H9 (cell line): Measurements from ENCODE around the gene MCF2L2. TPM values are rescaled to one million over a fixed set of nuclear protein-coding genes. Genes with fewer than 3 reads are reported as not detected.

Experiments
- DNase-seq: peaks from one replicate; pipeline ENCODE4 v3.0.0-alpha.2; 2017
- H2AFZ ChIP-seq: one replicate; pipeline ENCODE4 v1.6.1; 2013; ENCODE audit warnings: mild to moderate bottlenecking, low read length, control low read depth, moderate library complexity
- H2AK5ac ChIP-seq: 2 replicates; pipeline ENCODE4 v1.6.1; 2013; ENCODE audit warnings: low read length, control low read depth, mixed read lengths; ENCODE audit not compliant: insufficient read length
- H2BK120ac ChIP-seq: one replicate; pipeline ENCODE4 v1.6.1; 2013; ENCODE audit warnings: low read depth, mild to moderate bottlenecking, low read length, control low read depth, inconsistent platforms; ENCODE audit not compliant: poor library complexity, severe bottlenecking
- H2BK12ac ChIP-seq: 2 replicates; pipeline ENCODE4 v1.6.1; 2013; ENCODE audit warnings: low read length, control low read depth, mixed read lengths, low read depth; ENCODE audit not compliant: insufficient read length
- H2BK15ac ChIP-seq: 2 replicates; pipeline ENCODE4 v1.6.1; 2013; ENCODE audit warnings: low read depth, low read length, control low read depth
- H2BK20ac ChIP-seq: one replicate; pipeline ENCODE4 v1.6.1; 2013; ENCODE audit warnings: low read depth, mild to moderate bottlenecking, low read length, control low read depth, inconsistent platforms; ENCODE audit not compliant: poor library complexity, severe bottlenecking
- H2BK5ac ChIP-seq: 2 replicates; pipeline ENCODE4 v1.6.1; 2013; ENCODE audit warnings: low read length, control low read depth, mixed read lengths; ENCODE audit not compliant: insufficient read length
- H3K14ac ChIP-seq: 2 replicates; pipeline ENCODE4 v1.6.1; 2013; ENCODE audit warnings: low read length, control low read depth; ENCODE audit not compliant: insufficient read depth
- H3K18ac ChIP-seq: 2 replicates; pipeline ENCODE4 v1.6.1; 2013; ENCODE audit warnings: low read depth, mild to moderate bottlenecking, mixed read lengths, low read length, control low read depth; ENCODE audit not compliant: insufficient read length
- H3K23ac ChIP-seq: 2 replicates; pipeline ENCODE4 v1.6.1; 2013; ENCODE audit warnings: low read length, control low read depth, mixed read lengths, low read depth; ENCODE audit not compliant: insufficient read length
- H3K23me2 ChIP-seq: 2 replicates; pipeline ENCODE4 v1.6.1; 2013; ENCODE audit warnings: low read depth, mild to moderate bottlenecking, mixed read lengths, low read length, control low read depth; ENCODE audit not compliant: insufficient read length, poor library complexity, severe bottlenecking
- H3K27ac ChIP-seq: 2 replicates; pipeline ENCODE4 v1.5.1; 2013; ENCODE audit warnings: low read length, control low read depth, mixed read lengths, low read depth; ENCODE audit not compliant: insufficient read length
- H3K27me3 ChIP-seq: 2 replicates; pipeline ENCODE4 v1.6.1; 2013; ENCODE audit warnings: low read length, control low read depth, inconsistent platforms; ENCODE audit not compliant: insufficient read depth
- H3K4ac ChIP-seq: 2 replicates; pipeline ENCODE4 v1.6.1; 2013; ENCODE audit warnings: low read depth, mild to moderate bottlenecking, control low read depth, inconsistent platforms, low read length, moderate library complexity
- H3K4me1 ChIP-seq: 2 replicates; pipeline ENCODE4 v1.6.1; 2013; ENCODE audit warnings: low read length, control low read depth, inconsistent platforms; ENCODE audit not compliant: insufficient read depth
- H3K4me2 ChIP-seq: 2 replicates; pipeline ENCODE4 v1.6.1; 2013; ENCODE audit warnings: low read length, control low read depth, mixed read lengths; ENCODE audit not compliant: insufficient read length, insufficient read depth
- H3K56ac ChIP-seq: 2 replicates; pipeline ENCODE4 v1.6.1; 2013; ENCODE audit warnings: low read depth, mild to moderate bottlenecking, mixed read lengths, low read length, control low read depth; ENCODE audit not compliant: insufficient read length
- H3K79me1 ChIP-seq: 2 replicates; pipeline ENCODE4 v1.6.1; 2013; ENCODE audit warnings: low read depth, mild to moderate bottlenecking, moderate library complexity, low read length, control low read depth, inconsistent platforms; ENCODE audit not compliant: insufficient read depth, poor library complexity, severe bottlenecking
- H3K79me2 ChIP-seq: 2 replicates; pipeline ENCODE4 v1.6.1; 2013; ENCODE audit warnings: low read length, control low read depth, inconsistent platforms; ENCODE audit not compliant: insufficient read depth
- H3K9ac ChIP-seq: 2 replicates; pipeline ENCODE4 v1.6.1; 2013; ENCODE audit warnings: low read length, control low read depth, mixed read lengths; ENCODE audit not compliant: insufficient read length; ENCODE audit errors: extremely low read depth
- H3K9me3 ChIP-seq: one replicate; pipeline ENCODE4 v1.6.1; 2013; ENCODE audit warnings: low read depth, low read length, inconsistent platforms; ENCODE audit not compliant: control insufficient read depth
- H3T11ph ChIP-seq: one replicate; pipeline ENCODE4 v1.6.1; 2013; ENCODE audit warnings: mild to moderate bottlenecking, low read length, control low read depth, inconsistent platforms
- H4K20me1 ChIP-seq: one replicate; pipeline ENCODE4 v1.6.1; 2013; ENCODE audit not compliant: control insufficient read depth, insufficient read length, insufficient read depth
- H4K5ac ChIP-seq: 2 replicates; pipeline ENCODE4 v1.6.1; 2013; ENCODE audit warnings: low read depth, mild to moderate bottlenecking, mixed read lengths, low read length, control low read depth; ENCODE audit not compliant: insufficient read length
- H4K8ac ChIP-seq: replicated peaks from 2 replicates; pipeline ENCODE4 v1.6.1; 2013; ENCODE audit warnings: low read length, control low read depth, mixed read lengths, low read depth; ENCODE audit not compliant: insufficient read length
- H4K91ac ChIP-seq: 2 replicates; pipeline ENCODE4 v1.6.1; 2013; ENCODE audit warnings: low read depth, mild to moderate bottlenecking, moderate library complexity, mixed read lengths, low read length, control low read depth; ENCODE audit not compliant: insufficient read length
- H3K27ac Mint-ChIP-seq, 3 experiments: 2 replicates in 2 of 3; 3 replicates in 1 of 3; pipeline ENCODE4 v1.8.0; 2020 to 2021; ENCODE audit warnings: mixed read lengths in 3 of 3, mild to moderate bottlenecking in 1 of 3, moderate library complexity in 1 of 3
- H3K27me3 Mint-ChIP-seq: 2 replicates; pipeline ENCODE4 v1.8.0; 2021; ENCODE audit warnings: low read depth, mild to moderate bottlenecking, moderate library complexity, mixed read lengths
- H3K36me3 Mint-ChIP-seq, 3 experiments: 2 replicates in 2 of 3; 3 replicates in 1 of 3; pipeline ENCODE4 v1.8.0; 2020 to 2021; ENCODE audit warnings: low read depth in 3 of 3, mixed read lengths in 3 of 3; ENCODE audit not compliant: insufficient read depth in 1 of 3
- H3K4me1 Mint-ChIP-seq, 2 experiments: 2 replicates each; pipeline ENCODE4 v1.8.0; 2020; ENCODE audit warnings: mixed read lengths in 2 of 2
- H3K4me3 Mint-ChIP-seq, 2 experiments: 2 replicates in 1 of 2; 3 replicates in 1 of 2; pipeline ENCODE4 v1.8.0; 2020 to 2021; ENCODE audit warnings: mild to moderate bottlenecking in 2 of 2, mixed read lengths in 2 of 2, moderate library complexity in 1 of 2
- H3K9me3 Mint-ChIP-seq, 2 experiments: 2 replicates in 1 of 2; 3 replicates in 1 of 2; pipeline ENCODE4 v1.8.0; 2020; ENCODE audit warnings: mild to moderate bottlenecking in 2 of 2, mixed read lengths in 2 of 2, moderate library complexity in 1 of 2
- WGBS: extraction: QIAGEN DNeasy Blood & Tissue Kit; methylation state at CpG from one replicate; pipeline ENCODE4 v1.1.7; 2013; ENCODE audit warnings: missing lambda C conversion rate, low lambda C conversion rate, mixed read lengths; ENCODE audit not compliant: insufficient read length; ENCODE audit errors: extremely low coverage; 5-methylcytosine and 5-hydroxymethylcytosine counted together
- total RNA-seq: library from RNA; stranded (reverse); gene quantifications from 2 replicates; pipeline ENCODE4 v1.2.1, GENCODE V29; 2021
- TF ChIP-seq, protein P1 (sequence below): fragments of 200-600 bp; sonication (generic); conservative IDR thresholded peaks from 3 replicates; pipeline ENCODE4 v1.8.0; 2021; ENCODE audit warnings: antibody characterized with exemption, mild to moderate bottlenecking

The MCF2L2 gene
- total RNA-seq, 1 experiment from 2014 or later: 6.4 TPM

DNA sequence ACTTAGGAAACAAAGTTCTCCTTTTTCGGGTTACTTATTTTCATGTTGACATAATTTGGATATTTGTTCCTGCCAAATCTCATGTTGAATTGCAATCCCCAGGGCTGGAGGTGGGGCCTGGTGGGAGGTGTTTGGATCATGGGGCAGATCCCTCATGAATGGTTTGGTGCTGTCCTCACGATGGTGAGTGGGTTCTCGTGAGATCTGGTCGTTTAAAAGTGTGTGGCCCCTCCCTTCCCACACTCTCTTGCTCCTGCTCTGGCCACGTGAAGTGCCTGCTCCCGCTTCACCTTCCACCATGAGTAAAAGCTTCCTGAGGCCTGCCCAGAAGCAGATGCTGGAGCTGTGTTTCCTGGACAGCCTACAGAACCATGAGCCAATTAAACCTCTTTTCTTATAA, 43.7 kb upstream of the MCF2L2 start:
- no peak overlapping the region for H2BK120ac ChIP-seq
- H4K8ac ChIP-seq: no peak overlapping the region
- Mint-ChIP-seq H3K9me3 (no peaks in the 10 kb centered on the region), H3K27ac (no peak overlapping the region), H3K4me1 (no peaks in the 10 kb centered on the region), H3K4me3 (no peak overlapping the region), H3K27me3 (no peaks in the 10 kb centered on the region), H3K36me3 (no peaks in the 10 kb centered on the region)
- no peak overlapping the region for H3K23ac ChIP-seq
- H2BK5ac ChIP-seq: no peak overlapping the region
- no peak overlapping the region for H2AFZ ChIP-seq
- no peaks in the 10 kb centered on the region for H3K27me3 ChIP-seq
- H3K9ac ChIP-seq: no peak overlapping the region
- no peak overlapping the region for H4K5ac ChIP-seq
- H3K14ac ChIP-seq: no peak overlapping the region
- no peak overlapping the region for H3K4ac ChIP-seq
- no peak overlapping the region for H2BK15ac ChIP-seq
- H2BK12ac ChIP-seq: no peak overlapping the region
- H3K79me1 ChIP-seq: no peaks in the 10 kb centered on the region
- H3K79me2 ChIP-seq: no peaks in the 10 kb centered on the region
- H3K56ac ChIP-seq: no peak overlapping the region
- H3K9me3 ChIP-seq: no peaks in the 10 kb centered on the region
- no peak overlapping the region for H2BK20ac ChIP-seq
- TF ChIP-seq, protein P1, sequence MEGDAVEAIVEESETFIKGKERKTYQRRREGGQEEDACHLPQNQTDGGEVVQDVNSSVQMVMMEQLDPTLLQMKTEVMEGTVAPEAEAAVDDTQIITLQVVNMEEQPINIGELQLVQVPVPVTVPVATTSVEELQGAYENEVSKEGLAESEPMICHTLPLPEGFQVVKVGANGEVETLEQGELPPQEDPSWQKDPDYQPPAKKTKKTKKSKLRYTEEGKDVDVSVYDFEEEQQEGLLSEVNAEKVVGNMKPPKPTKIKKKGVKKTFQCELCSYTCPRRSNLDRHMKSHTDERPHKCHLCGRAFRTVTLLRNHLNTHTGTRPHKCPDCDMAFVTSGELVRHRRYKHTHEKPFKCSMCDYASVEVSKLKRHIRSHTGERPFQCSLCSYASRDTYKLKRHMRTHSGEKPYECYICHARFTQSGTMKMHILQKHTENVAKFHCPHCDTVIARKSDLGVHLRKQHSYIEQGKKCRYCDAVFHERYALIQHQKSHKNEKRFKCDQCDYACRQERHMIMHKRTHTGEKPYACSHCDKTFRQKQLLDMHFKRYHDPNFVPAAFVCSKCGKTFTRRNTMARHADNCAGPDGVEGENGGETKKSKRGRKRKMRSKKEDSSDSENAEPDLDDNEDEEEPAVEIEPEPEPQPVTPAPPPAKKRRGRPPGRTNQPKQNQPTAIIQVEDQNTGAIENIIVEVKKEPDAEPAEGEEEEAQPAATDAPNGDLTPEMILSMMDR: no peak
- DNase-seq: no peak
- no peaks in the 10 kb centered on the region for H3K4me1 ChIP-seq
- no peak overlapping the region for H3K18ac ChIP-seq
- H3K23me2 ChIP-seq: no peaks in the 10 kb centered on the region
- no CpG with 5 or more reads among the region's 6 CpGs for WGBS
- H3T11ph ChIP-seq: no peak overlapping the region
- H4K91ac ChIP-seq: no peak overlapping the region
- no peak overlapping the region for H3K4me2 ChIP-seq
- H2AK5ac ChIP-seq: no peak overlapping the region
- no peaks in the 10 kb centered on the region for H4K20me1 ChIP-seq
- no peak overlapping the region for H3K27ac ChIP-seq
